ENCODE measurements around the gene RRBP1.
"Not testable (repeated sequence)": the region's sequence is repeated elsewhere in the genome, so short reads cannot be mapped to it uniquely, and the experiment has no call there.

Gene RRBP1

DNA sequence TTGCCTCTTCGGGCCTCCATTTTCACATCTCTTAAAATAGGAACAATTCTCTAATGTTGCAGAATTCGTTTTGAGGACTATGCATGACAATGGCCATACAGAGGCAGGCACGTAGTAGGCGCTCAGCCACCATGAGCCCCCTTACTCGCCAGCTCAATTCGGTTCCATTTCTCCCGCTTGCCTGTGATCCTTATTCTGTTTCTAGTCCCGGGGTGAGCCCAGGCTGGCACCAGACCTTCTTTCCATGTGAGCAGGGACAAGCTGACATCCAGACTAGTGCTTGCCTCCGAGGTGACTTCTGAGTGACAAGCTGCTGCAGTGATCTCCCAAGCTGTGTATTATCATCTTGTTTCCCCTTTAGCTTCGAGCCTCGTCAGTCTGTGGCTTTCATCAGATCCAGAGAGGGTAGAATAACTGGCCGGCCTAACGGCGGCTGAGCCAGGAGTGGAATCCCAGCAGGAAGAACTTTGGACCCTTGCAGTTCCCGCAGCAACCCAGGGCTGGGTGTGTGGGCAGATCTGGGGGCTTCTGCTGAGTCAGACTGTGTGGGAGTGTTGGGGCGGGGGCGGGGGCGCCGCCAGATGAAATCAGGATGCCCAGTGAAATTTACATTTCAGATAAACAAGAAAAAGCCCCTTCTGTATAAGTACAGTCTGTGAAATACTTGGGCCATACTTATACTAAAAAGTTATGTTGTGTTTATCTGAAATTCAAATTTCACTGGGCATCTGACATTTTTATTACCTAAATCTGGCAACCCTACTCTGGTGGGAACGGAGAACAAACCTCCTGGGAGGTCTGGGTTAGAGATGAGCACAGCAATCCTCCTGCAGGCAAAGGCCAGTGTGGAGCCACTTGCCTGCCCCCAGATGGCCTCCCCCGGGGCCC is 28.6 kb upstream of the RRBP1 start:
- TF ChIP-seq, protein P1, sequence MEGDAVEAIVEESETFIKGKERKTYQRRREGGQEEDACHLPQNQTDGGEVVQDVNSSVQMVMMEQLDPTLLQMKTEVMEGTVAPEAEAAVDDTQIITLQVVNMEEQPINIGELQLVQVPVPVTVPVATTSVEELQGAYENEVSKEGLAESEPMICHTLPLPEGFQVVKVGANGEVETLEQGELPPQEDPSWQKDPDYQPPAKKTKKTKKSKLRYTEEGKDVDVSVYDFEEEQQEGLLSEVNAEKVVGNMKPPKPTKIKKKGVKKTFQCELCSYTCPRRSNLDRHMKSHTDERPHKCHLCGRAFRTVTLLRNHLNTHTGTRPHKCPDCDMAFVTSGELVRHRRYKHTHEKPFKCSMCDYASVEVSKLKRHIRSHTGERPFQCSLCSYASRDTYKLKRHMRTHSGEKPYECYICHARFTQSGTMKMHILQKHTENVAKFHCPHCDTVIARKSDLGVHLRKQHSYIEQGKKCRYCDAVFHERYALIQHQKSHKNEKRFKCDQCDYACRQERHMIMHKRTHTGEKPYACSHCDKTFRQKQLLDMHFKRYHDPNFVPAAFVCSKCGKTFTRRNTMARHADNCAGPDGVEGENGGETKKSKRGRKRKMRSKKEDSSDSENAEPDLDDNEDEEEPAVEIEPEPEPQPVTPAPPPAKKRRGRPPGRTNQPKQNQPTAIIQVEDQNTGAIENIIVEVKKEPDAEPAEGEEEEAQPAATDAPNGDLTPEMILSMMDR (conservative IDR thresholded peaks at IDR 0.05; ENCODE audit: control insufficient read depth, insufficient read depth, low read depth, low read length) = no peak
- no peak overlapping the region for H3K4me3 ChIP-seq (ENCODE audit: control insufficient read depth, low read depth, low read length)
- peak; percentile 28 for DNase-seq (ENCODE audit: low read depth)

DNA sequence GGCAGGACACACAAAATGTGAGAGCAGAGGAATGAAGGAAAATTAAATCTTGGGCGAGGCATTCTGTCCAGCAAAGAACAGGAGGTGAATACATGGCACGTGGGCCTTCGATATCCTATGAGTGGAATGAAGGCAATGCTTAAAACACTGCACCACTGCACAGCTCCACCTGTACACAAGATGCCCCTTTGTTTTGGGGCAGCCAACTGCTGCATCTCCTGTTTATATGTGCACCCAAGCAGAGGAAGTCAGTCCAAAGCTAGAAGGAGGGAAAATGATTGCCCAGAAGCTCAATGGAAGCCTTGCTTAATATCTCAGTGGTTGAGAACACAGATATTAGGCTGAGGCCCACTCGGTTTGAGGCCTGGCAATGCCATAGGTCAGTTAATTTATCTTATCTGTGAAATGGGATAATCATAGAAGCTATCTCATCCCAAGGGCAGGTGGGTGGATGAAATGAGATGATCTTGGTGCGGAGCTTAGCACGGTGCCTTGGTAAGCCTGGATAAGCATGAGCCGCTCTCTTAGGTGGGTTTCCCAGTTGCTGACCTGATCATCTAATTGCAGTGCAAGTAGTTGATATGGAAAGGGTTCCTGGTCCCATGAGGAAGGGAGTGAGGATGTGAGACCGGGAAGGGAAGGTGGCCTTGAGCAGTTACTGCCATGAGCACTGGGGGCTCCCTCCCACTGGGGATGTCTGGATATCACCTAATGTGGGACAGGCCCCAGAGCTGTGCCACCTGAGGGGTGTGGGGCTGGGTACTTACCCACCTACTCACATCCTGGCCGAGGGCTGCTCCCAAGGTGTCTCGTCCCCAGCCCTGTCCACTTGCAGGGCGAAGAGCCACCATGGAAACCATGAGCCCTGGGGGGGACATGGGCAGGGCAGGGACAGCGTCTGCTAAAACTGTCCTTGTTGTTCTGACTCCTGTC is 27.6 kb upstream of the RRBP1 start:
- no peak for DNase-seq (ENCODE audit: low read depth)
- TF ChIP-seq, protein P1 (conservative IDR thresholded peaks at IDR 0.05; ENCODE audit: control insufficient read depth, insufficient read depth, low read depth, low read length) = no peak
- no peak overlapping the region for H3K4me3 ChIP-seq (ENCODE audit: control insufficient read depth, low read depth, low read length)

DNA sequence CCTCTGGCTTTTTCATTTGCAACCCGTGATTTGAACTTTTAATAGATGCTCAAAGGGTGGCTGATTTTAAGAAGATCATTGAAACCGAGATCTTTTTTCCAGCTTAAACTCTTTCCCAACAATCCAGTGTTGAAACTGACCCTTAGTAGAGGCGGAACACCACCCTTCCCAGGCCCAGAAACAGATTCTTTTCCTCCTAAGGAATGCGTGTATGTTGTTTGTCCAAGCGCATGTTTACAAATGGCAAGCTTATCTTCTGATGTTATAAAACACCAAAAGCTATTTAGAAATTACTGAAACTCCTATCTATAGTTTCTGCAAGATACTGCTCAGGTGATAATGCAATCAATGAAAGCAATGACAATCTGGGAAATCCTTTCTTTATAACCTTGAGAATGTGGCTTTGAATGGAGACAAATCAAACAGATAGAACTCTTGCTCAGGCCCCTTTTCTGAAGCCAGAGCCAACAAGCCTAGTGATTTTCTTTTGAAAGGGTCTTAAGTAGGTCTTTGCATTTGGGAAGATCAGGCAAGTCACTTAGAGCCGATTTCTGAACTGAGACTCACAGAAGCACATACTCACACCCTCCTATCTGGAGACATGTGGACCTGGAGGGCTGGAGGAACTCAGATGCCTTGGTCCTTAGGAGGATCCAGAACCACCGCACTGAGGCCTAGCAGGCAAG is 26.8 kb upstream of the RRBP1 start:
- H3K4me3 ChIP-seq (ENCODE audit: control insufficient read depth, low read depth, low read length) = no peak overlapping the region
- no peak for DNase-seq (ENCODE audit: low read depth)
- TF ChIP-seq, protein P1 (conservative IDR thresholded peaks at IDR 0.05; ENCODE audit: control insufficient read depth, insufficient read depth, low read depth, low read length) = no peak

DNA sequence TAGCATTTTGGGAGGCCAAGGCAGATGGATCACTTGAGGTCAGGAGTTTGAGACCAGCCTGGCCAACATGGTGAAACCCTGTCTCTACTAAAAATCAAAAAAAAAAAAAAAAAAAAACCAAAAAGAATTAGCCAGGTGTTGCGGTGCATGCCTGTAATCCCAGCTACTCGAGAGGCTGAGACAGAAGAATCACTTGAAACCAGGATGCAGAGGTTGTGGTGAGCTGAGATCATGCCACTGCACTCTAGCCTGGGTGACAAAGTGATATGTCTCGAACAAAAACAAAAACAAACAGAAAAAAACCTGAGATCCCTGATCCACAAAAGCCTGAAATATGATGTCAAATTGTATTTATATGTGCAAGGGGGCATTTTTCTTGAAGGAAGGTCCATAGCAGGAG is 25.9 kb upstream of the RRBP1 start:
- H3K4me3 ChIP-seq (ENCODE audit: control insufficient read depth, low read depth, low read length); DNase-seq (ENCODE audit: low read depth): not testable (repeated sequence)

DNA sequence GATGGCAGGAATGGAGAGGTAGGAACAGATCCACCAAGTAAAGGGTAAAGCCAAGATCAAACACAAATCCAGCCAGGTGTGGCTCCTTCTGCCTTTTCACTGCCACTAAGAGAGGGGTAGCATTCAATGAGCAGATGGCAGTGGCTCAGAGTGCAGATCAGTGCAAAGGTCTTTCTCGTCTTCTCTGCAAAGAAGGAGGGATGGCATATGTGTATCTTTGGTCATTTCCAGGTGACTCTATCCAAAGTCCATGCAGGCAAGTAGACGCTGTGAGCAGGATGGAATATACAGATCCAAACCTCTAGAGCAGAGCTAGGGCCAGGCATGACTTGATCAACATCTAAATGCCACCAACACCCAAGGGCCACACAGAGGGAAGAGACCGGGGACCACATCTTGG is 24.6 kb upstream of the RRBP1 start:
- TF ChIP-seq, protein P1 (conservative IDR thresholded peaks at IDR 0.05; ENCODE audit: control insufficient read depth, insufficient read depth, low read depth, low read length) = no peak
- DNase-seq (ENCODE audit: low read depth) = no peak
- H3K4me3 ChIP-seq (ENCODE audit: control insufficient read depth, low read depth, low read length) = no peak overlapping the region

DNA sequence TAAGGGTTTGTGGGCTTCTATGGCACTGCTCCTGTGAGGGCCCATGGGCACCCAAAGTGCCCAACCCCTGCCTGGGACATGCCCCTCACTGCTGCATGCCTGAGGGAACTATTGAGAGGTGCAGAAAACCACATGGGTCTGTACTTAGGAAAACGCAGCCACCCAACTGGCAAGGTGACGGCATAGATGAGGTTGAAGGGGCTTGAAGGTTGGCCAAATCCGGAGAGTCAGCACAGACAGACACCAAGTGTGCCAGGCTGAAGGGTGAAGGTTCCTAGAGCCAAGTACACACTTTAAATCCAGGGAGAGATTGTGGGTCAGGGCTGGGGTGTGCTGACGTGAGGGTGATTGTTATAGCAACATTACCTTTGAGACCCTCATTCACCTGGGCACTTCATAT is 23.9 kb upstream of the RRBP1 start:
- no peak overlapping the region for H3K4me3 ChIP-seq (ENCODE audit: control insufficient read depth, low read depth, low read length)
- TF ChIP-seq, protein P1 (conservative IDR thresholded peaks at IDR 0.05; ENCODE audit: control insufficient read depth, insufficient read depth, low read depth, low read length) = no peak
- no peak for DNase-seq (ENCODE audit: low read depth)

All from fibroblast of mammary gland (primary cell).